HepG2 (cell line): ENCODE results near the gene LARP1. TPM values are rescaled to one million over a fixed set of nuclear protein-coding genes. Genes with fewer than 3 reads are reported as not detected.

Source experiments
- CBX1 ChIP-seq: IDR thresholded peaks from one replicate; pipeline ENCODE4 v1.6.1; 2016; ENCODE audit warnings: antibody characterized with exemption, low read depth
- PCBP1 ChIP-seq: fragments of 200-400 bp; formaldehyde crosslinking; IDR thresholded peaks from 2 replicates; pipeline ENCODE4 v1.6.1; 2017; ENCODE audit warnings: mild to moderate bottlenecking, low read depth, low read length, borderline replicate concordance
- PITX1 ChIP-seq: sonication (generic); formaldehyde crosslinking; IDR thresholded peaks from 2 replicates; pipeline ENCODE4 v1.5.1; 2020; ENCODE audit warnings: mild to moderate bottlenecking, missing genetic modification reagents
- ZFP1 ChIP-seq: IDR thresholded peaks from 2 replicates; pipeline ENCODE4 v1.6.1; 2016
- ZHX1 ChIP-seq: sonication (generic); formaldehyde crosslinking; IDR thresholded peaks from 2 replicates; pipeline ENCODE4 v1.8.1; 2022; ENCODE audit warnings: low read depth, mild to moderate bottlenecking, missing genetic modification reagents
- ZNF160 ChIP-seq: sonication (generic); formaldehyde crosslinking; IDR thresholded peaks from 2 replicates; pipeline ENCODE4 v1.8.0; 2022; ENCODE audit warnings: mild to moderate bottlenecking, inconsistent platforms, missing genetic modification reagents
- ZNF232 ChIP-seq: sonication (generic); formaldehyde crosslinking; IDR thresholded peaks from 2 replicates; pipeline ENCODE4 v1.4.0; 2020; ENCODE audit warnings: missing genetic modification reagents, borderline replicate concordance
- ZNF234 ChIP-seq: sonication (generic); formaldehyde crosslinking; conservative IDR thresholded peaks from 2 replicates; pipeline ENCODE4 v1.5.1; 2020; ENCODE audit warnings: mild to moderate bottlenecking, missing genetic modification reagents
- ZNF713 ChIP-seq: sonication (generic); formaldehyde crosslinking; IDR thresholded peaks from 2 replicates; pipeline ENCODE4 v1.4.0; 2020; ENCODE audit warnings: mild to moderate bottlenecking, missing genetic modification reagents
- ZNF749 ChIP-seq: sonication (generic); formaldehyde crosslinking; IDR thresholded peaks from 2 replicates; pipeline ENCODE4 v1.8.0; 2022; ENCODE audit warnings: mild to moderate bottlenecking, missing genetic modification reagents, moderate library complexity, borderline replicate concordance
- polyA plus RNA-seq, 8 experiments: library from polyadenylated mRNA; depleted of rRNA in 3 of 8; stranded (reverse) in 7 of 8; unstranded in 1 of 8; fragments of >200 nt; fragmentation: Illumina TruSeq in 4 of 8; extraction: Trizol in 4 of 8; gene quantifications; 2 replicates each; pipeline versions ENCODE4 v1.2.1 to v1.2.3, GENCODE V29; 2011 to 2016; ENCODE audit warnings: low read depth in 4 of 8, missing spikeins in 1 of 8, mixed read lengths in 1 of 8; ENCODE audit not compliant: insufficient read depth in 1 of 8
- total RNA-seq, 5 experiments: library from RNA; depleted of rRNA; stranded (reverse); fragments of >200 nt; fragmentation: Illumina TruSeq; extraction: Trizol; gene quantifications; 2 replicates each; pipeline ENCODE4 v1.2.3, GENCODE V29; 2016; ENCODE audit warnings: low read depth in 1 of 5
- TF ChIP-seq, protein P1 (sequence below): sonication (generic); formaldehyde crosslinking; conservative IDR thresholded peaks from 2 replicates; pipeline ENCODE4 v1.5.0; 2020; ENCODE audit warnings: missing genetic modification reagents
- TF ChIP-seq, protein P2 (sequence below): sonication (generic); formaldehyde crosslinking; IDR thresholded peaks from 2 replicates; pipeline ENCODE4 v1.4.0; 2020; ENCODE audit warnings: missing genetic modification reagents
- TF ChIP-seq, protein P3 (sequence below): sonication (generic); formaldehyde crosslinking; IDR thresholded peaks from 2 replicates; pipeline ENCODE4 v1.4.0; 2020; ENCODE audit warnings: missing genetic modification reagents
- TF ChIP-seq, protein P4 (sequence below): sonication (generic); formaldehyde crosslinking; IDR thresholded peaks from 2 replicates; pipeline ENCODE4 v1.5.0; 2020; ENCODE audit warnings: mild to moderate bottlenecking, missing genetic modification reagents, borderline replicate concordance

The LARP1 gene
- total and polyA plus RNA-seq, 2 of the 13 experiments (the other 11 are each of a cell fraction or from before 2014, with no cell fraction given): 45.2 to 61.4 TPM

GRCh38 chr5:154756009-154756867 lies 1.1 kb downstream of the LARP1 start (continued):
- TF ChIP-seq ZNF713 (CRISPR knock-in tag) (no peak), PITX1 (no peak), ZNF232 (CRISPR knock-in tag) (0 out of 2 replicates have a peak, but pooled peaks have one; percentile 28), ZNF749 (CRISPR knock-in tag) (no peak), ZFP1 (CRISPR knock-in tag) (no peak), ZNF234 (CRISPR knock-in tag) (0 out of 2 replicates have a peak, but pooled peaks have one; percentile 38), CBX1 (no peak), ZHX1 (CRISPR knock-in tag) (no peak), PCBP1 (0 out of 2 replicates have a peak, but pooled peaks have one; percentile 43), ZNF160 (CRISPR knock-in tag) (0 out of 2 replicates have a peak, but pooled peaks have one; percentile 20)
- TF ChIP-seq, protein P1, sequence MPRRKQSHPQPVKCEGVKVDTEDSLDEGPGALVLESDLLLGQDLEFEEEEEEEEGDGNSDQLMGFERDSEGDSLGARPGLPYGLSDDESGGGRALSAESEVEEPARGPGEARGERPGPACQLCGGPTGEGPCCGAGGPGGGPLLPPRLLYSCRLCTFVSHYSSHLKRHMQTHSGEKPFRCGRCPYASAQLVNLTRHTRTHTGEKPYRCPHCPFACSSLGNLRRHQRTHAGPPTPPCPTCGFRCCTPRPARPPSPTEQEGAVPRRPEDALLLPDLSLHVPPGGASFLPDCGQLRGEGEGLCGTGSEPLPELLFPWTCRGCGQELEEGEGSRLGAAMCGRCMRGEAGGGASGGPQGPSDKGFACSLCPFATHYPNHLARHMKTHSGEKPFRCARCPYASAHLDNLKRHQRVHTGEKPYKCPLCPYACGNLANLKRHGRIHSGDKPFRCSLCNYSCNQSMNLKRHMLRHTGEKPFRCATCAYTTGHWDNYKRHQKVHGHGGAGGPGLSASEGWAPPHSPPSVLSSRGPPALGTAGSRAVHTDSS (CRISPR knock-in tag): no peak
- TF ChIP-seq, protein P2, sequence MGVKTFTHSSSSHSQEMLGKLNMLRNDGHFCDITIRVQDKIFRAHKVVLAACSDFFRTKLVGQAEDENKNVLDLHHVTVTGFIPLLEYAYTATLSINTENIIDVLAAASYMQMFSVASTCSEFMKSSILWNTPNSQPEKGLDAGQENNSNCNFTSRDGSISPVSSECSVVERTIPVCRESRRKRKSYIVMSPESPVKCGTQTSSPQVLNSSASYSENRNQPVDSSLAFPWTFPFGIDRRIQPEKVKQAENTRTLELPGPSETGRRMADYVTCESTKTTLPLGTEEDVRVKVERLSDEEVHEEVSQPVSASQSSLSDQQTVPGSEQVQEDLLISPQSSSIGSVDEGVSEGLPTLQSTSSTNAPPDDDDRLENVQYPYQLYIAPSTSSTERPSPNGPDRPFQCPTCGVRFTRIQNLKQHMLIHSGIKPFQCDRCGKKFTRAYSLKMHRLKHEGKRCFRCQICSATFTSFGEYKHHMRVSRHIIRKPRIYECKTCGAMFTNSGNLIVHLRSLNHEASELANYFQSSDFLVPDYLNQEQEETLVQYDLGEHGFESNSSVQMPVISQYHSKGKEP (CRISPR knock-in tag): no peak
- TF ChIP-seq, protein P3, sequence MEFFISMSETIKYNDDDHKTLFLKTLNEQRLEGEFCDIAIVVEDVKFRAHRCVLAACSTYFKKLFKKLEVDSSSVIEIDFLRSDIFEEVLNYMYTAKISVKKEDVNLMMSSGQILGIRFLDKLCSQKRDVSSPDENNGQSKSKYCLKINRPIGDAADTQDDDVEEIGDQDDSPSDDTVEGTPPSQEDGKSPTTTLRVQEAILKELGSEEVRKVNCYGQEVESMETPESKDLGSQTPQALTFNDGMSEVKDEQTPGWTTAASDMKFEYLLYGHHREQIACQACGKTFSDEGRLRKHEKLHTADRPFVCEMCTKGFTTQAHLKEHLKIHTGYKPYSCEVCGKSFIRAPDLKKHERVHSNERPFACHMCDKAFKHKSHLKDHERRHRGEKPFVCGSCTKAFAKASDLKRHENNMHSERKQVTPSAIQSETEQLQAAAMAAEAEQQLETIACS (CRISPR knock-in tag): peak; percentile 36; the same call in 1 of the 2 replicates
- TF ChIP-seq, protein P4, sequence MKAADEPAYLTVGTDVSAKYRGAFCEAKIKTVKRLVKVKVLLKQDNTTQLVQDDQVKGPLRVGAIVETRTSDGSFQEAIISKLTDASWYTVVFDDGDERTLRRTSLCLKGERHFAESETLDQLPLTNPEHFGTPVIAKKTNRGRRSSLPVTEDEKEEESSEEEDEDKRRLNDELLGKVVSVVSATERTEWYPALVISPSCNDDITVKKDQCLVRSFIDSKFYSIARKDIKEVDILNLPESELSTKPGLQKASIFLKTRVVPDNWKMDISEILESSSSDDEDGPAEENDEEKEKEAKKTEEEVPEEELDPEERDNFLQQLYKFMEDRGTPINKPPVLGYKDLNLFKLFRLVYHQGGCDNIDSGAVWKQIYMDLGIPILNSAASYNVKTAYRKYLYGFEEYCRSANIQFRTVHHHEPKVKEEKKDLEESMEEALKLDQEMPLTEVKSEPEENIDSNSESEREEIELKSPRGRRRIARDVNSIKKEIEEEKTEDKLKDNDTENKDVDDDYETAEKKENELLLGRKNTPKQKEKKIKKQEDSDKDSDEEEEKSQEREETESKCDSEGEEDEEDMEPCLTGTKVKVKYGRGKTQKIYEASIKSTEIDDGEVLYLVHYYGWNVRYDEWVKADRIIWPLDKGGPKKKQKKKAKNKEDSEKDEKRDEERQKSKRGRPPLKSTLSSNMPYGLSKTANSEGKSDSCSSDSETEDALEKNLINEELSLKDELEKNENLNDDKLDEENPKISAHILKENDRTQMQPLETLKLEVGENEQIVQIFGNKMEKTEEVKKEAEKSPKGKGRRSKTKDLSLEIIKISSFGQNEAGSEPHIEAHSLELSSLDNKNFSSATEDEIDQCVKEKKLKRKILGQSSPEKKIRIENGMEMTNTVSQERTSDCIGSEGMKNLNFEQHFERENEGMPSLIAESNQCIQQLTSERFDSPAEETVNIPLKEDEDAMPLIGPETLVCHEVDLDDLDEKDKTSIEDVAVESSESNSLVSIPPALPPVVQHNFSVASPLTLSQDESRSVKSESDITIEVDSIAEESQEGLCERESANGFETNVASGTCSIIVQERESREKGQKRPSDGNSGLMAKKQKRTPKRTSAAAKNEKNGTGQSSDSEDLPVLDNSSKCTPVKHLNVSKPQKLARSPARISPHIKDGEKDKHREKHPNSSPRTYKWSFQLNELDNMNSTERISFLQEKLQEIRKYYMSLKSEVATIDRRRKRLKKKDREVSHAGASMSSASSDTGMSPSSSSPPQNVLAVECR (CRISPR knock-in tag): peak; percentile 35; the same call in 1 of the 2 replicates
